IMR-90 (cell line): Measurements from ENCODE around the gene CAPN7. TPM values are rescaled to one million over a fixed set of nuclear protein-coding genes. Genes with fewer than 3 reads are reported as not detected.

Experiments
- ATAC-seq: fragments of 200-7000 bp; cut with Tn5 transposase; 2 replicates; pipeline ENCODE4 v1.9.1; 2020; ENCODE audit warnings: low read depth, mild to moderate bottlenecking, moderate library complexity
- BruUV-seq: library from RNA; stranded (reverse); fragments of 400-500 nt; replicated peaks from 2 replicates; lab custom pipeline; 2021; lab: Mats Ljungman, UMichigan
- CTCF ChIA-PET: fragments of 300-600 bp; formaldehyde crosslinking; extraction: SDS; loops from one replicate; lab custom pipeline; 2021; ENCODE audit warnings: antibody characterized with exemption; lab: Yijun Ruan, JAX
- POLR2A ChIA-PET: fragments of 300-600 bp; sonication (Branson Sonifier 250); formaldehyde crosslinking; loops from one replicate; lab custom pipeline; 2022; ENCODE audit warnings: antibody characterized with exemption; ENCODE audit not compliant: unreplicated experiment; lab: Charles Lee
- DNase-seq: peaks from one replicate; pipeline ENCODE4 v3.0.0; 2013
- H2AFZ ChIP-seq: replicated peaks from 2 replicates; pipeline ENCODE3; 2013; ENCODE audit warnings: low read length, mild to moderate bottlenecking; ENCODE audit not compliant: poor library complexity
- H2AK5ac ChIP-seq: 2 replicates; pipeline ENCODE4 v1.6.1; 2013; ENCODE audit warnings: low read depth, low read length, inconsistent platforms
- H2AK9ac ChIP-seq: replicated peaks from 2 replicates; pipeline ENCODE3; 2013; ENCODE audit warnings: mild to moderate bottlenecking, low read depth, low read length, moderate library complexity; ENCODE audit not compliant: poor library complexity
- H2BK120ac ChIP-seq: 2 replicates; pipeline ENCODE4 v1.6.1; 2013; ENCODE audit warnings: low read depth, low read length, inconsistent platforms
- H2BK15ac ChIP-seq: 3 replicates; pipeline ENCODE4 v1.6.1; 2013; ENCODE audit warnings: low read depth, low read length, inconsistent platforms
- H2BK20ac ChIP-seq: 2 replicates; pipeline ENCODE4 v1.6.1; 2013; ENCODE audit warnings: low read depth, mild to moderate bottlenecking, inconsistent platforms, low read length, moderate library complexity
- H2BK5ac ChIP-seq: 2 replicates; pipeline ENCODE4 v1.6.1; 2013; ENCODE audit warnings: mild to moderate bottlenecking, low read depth, low read length, inconsistent platforms; ENCODE audit not compliant: poor library complexity, severe bottlenecking
- H3K14ac ChIP-seq: replicated peaks from 2 replicates; pipeline ENCODE4 v1.6.1; 2013; ENCODE audit warnings: low read depth, low read length, inconsistent platforms
- H3K18ac ChIP-seq: 2 replicates; pipeline ENCODE4 v1.6.1; 2013; ENCODE audit warnings: low read depth, low read length, control low read depth
- H3K23ac ChIP-seq: 2 replicates; pipeline ENCODE4 v1.6.1; 2013; ENCODE audit warnings: low read depth, low read length, inconsistent platforms
- H3K27ac ChIP-seq: 2 replicates; pipeline ENCODE4 v1.5.1; 2013; ENCODE audit warnings: mild to moderate bottlenecking, control low read depth, low read length; ENCODE audit not compliant: insufficient read depth
- H3K27me3 ChIP-seq: 2 replicates; pipeline ENCODE4 v1.6.1; 2013; ENCODE audit warnings: low read length; ENCODE audit not compliant: control insufficient read depth, insufficient read depth
- H3K36me3 ChIP-seq: 2 replicates; pipeline ENCODE4 v1.6.1; 2013; ENCODE audit warnings: low read length, mixed read lengths; ENCODE audit not compliant: control insufficient read depth, insufficient read depth
- H3K4ac ChIP-seq: 2 replicates; pipeline ENCODE4 v1.6.1; 2013; ENCODE audit warnings: low read depth, low read length, inconsistent platforms
- H3K4me1 ChIP-seq: 2 replicates; pipeline ENCODE4 v1.6.1; 2013; ENCODE audit warnings: low read length, mixed read lengths; ENCODE audit not compliant: control insufficient read depth, insufficient read depth
- H3K4me2 ChIP-seq: 2 replicates; pipeline ENCODE4 v1.6.1; 2013; ENCODE audit warnings: low read depth, mild to moderate bottlenecking, control low read depth, low read length, moderate library complexity
- H3K4me3 ChIP-seq: 2 replicates; pipeline ENCODE4 v1.5.1; 2013; ENCODE audit warnings: low read depth, mild to moderate bottlenecking, control low read depth, low read length, moderate library complexity; ENCODE audit not compliant: insufficient read depth
- H3K56ac ChIP-seq: 2 replicates; pipeline ENCODE4 v1.6.1; 2013; ENCODE audit warnings: low read length, inconsistent platforms; ENCODE audit not compliant: insufficient read depth; ENCODE audit errors: extremely low read depth
- H3K79me1 ChIP-seq, 2 experiments: 2 replicates each; pipeline ENCODE4 v1.6.1; 2013; ENCODE audit warnings: low read length in 2 of 2, inconsistent platforms in 1 of 2, low read depth in 1 of 2
- H3K9ac ChIP-seq: 2 replicates; pipeline ENCODE4 v1.6.1; 2013; ENCODE audit warnings: low read depth, low read length, control low read depth
- H3K9me1 ChIP-seq: 2 replicates; pipeline ENCODE4 v1.6.1; 2013; ENCODE audit warnings: low read length, inconsistent platforms; ENCODE audit not compliant: insufficient read depth
- H3K9me3 ChIP-seq: 2 replicates; pipeline ENCODE4 v1.6.1; 2013; ENCODE audit warnings: low read length; ENCODE audit not compliant: control insufficient read depth, insufficient read depth
- H4K20me1 ChIP-seq: 2 replicates; pipeline ENCODE4 v1.6.1; 2013; ENCODE audit warnings: low read length, inconsistent platforms; ENCODE audit not compliant: insufficient read depth
- H4K5ac ChIP-seq: 2 replicates; pipeline ENCODE4 v1.6.1; 2013; ENCODE audit warnings: mild to moderate bottlenecking, low read depth, low read length, control low read depth
- H4K8ac ChIP-seq, 2 experiments: 2 replicates each; pipeline ENCODE4 v1.6.1; 2013; ENCODE audit warnings: low read depth in 2 of 2, low read length in 2 of 2, control low read depth in 1 of 2, inconsistent platforms in 1 of 2
- H4K91ac ChIP-seq: 2 replicates; pipeline ENCODE4 v1.6.1; 2013; ENCODE audit warnings: low read depth, low read length, inconsistent platforms; ENCODE audit not compliant: insufficient read depth
- CEBPB ChIP-seq: IDR thresholded peaks from 2 replicates; pipeline ENCODE4 v1.6.1; 2012; ENCODE audit warnings: low read depth, low read length, improper control_type of control experiment
- CHD1 ChIP-seq: IDR thresholded peaks from 2 replicates; pipeline ENCODE4 v1.6.1; 2012; ENCODE audit warnings: low read depth, low read length, improper control_type of control experiment
- MAFK ChIP-seq: IDR thresholded peaks from 2 replicates; pipeline ENCODE4 v1.6.1; 2012; ENCODE audit warnings: low read depth, low read length, improper control_type of control experiment
- RAD21 ChIP-seq: IDR thresholded peaks from 2 replicates; pipeline ENCODE4 v1.6.1; 2012; ENCODE audit warnings: low read length, improper control_type of control experiment
- WGBS, 2 experiments: methylation state at CpG; one replicate each; pipeline versions ENCODE4 v1.1.5 to v1.1.7; 2013; ENCODE audit warnings: missing lambda C conversion rate in 2 of 2; ENCODE audit not compliant: insufficient read length in 1 of 2; ENCODE audit errors: extremely low coverage in 2 of 2; 5-methylcytosine and 5-hydroxymethylcytosine counted together
- dilution Hi-C: fragments of 300-500 bp; cut with HindIII; formaldehyde crosslinking; loops from one replicate; pipeline ENCODE4 v1.14.3; 2018; ENCODE audit warnings: low sequenced_read_pairs; ENCODE audit not compliant: unreplicated experiment
- in situ Hi-C: fragments of 300-500 bp; cut with MboI; formaldehyde crosslinking; loops from 3 replicates; pipeline ENCODE4 v1.14.3; 2019; ENCODE audit warnings: low sequenced_read_pairs, inconsistent platforms, mixed read lengths
- intact Hi-C: fragments of 100-400 bp; cut with micrococcal nuclease; formaldehyde crosslinking; loops from 2 replicates; pipeline ENCODE4 v1.10.0; 2022
- polyA plus RNA-seq, 3 experiments: library from polyadenylated mRNA; depleted of rRNA; stranded (reverse); fragments of >200 nt; gene quantifications; 2 replicates each; pipeline ENCODE4 v1.2.3, GENCODE V29; 2012; ENCODE audit warnings: low replicate concordance in 1 of 3
- total RNA-seq: library from RNA; depleted of rRNA; stranded (reverse); fragments of >200 nt; gene quantifications from 2 replicates; pipeline ENCODE4 v1.2.3, GENCODE V29; 2012

Gene CAPN7
- total and polyA plus RNA-seq, 2 of the 4 experiments (the other 2 are of a cell fraction), result 14.5 to 21.3 TPM

- intact Hi-C loops (no loop called here), dilution Hi-C loops (no loop called here), in situ Hi-C loops (no loop called here)
- H4K20me1 ChIP-seq, result no peaks in the 10 kb centered on the region
- H3K23ac ChIP-seq, result no peak overlapping the region
- no peak overlapping the region for H2AK5ac ChIP-seq
- no peak overlapping the region for H4K91ac ChIP-seq
- H4K5ac ChIP-seq, result no peak overlapping the region
- H2BK20ac ChIP-seq, result no peak overlapping the region
- H3K56ac ChIP-seq, result no peak overlapping the region
- BruUV-seq, result no TSS peak
- no peak overlapping the region for H3K4ac ChIP-seq
- H3K9ac ChIP-seq, result no peak overlapping the region
- no peak overlapping the region for H2BK120ac ChIP-seq
- peaks cover 0 to 3% of the 10 kb centered on the region in 2 experiments; a peak in 1 of 4 replicates for H3K79me1 ChIP-seq
- H3K18ac ChIP-seq, result no peak overlapping the region
- ATAC-seq (no peak), DNase-seq (no peak)
- no peak overlapping the region for H2AFZ ChIP-seq
- no peaks in the 10 kb centered on the region for H3K9me3 ChIP-seq
- no peak overlapping the region for H2BK15ac ChIP-seq
- 29% methylated on average over 1 of the region's 5 CpGs; no CpG with 5 or more reads in 1 of the 2 experiments for WGBS, 2 experiments
- peaks cover 6% of the 10 kb centered on the region for H3K4me1 ChIP-seq
- POLR2A ChIA-PET, result no interaction called here
- H3K36me3 ChIP-seq, result no peaks in the 10 kb centered on the region
- no peak overlapping the region for H3K27ac ChIP-seq
- H3K4me2 ChIP-seq, result no peak overlapping the region
- no peak for TF ChIP-seq CHD1
- no peak for TF ChIP-seq RAD21
- no peak for TF ChIP-seq CEBPB
- TF ChIP-seq MAFK, result no peak
- H3K27me3 ChIP-seq, result no peaks in the 10 kb centered on the region
- no peak overlapping the region for H4K8ac ChIP-seq
- H2AK9ac ChIP-seq, result no peak overlapping the region
- no peak overlapping the region for H2BK5ac ChIP-seq
- H3K4me3 ChIP-seq, result no peak overlapping the region
- no peak overlapping the region for H3K14ac ChIP-seq
- CTCF ChIA-PET, result interaction anchor here (0.6 kb wide), 1 partner anchor 134 kb away, joined by 3 read pairs; no protein-coding TSS in a partner anchor
- H3K9me1 ChIP-seq, result no peaks in the 10 kb centered on the region
Observed at GRCh38 chr3:15284121-15284889, 78.3 kb downstream of the CAPN7 start.
